HCT116 (cell line): ENCODE measurements around the gene VIPR2. TPM values are rescaled to one million over a fixed set of nuclear protein-coding genes. Genes with fewer than 3 reads are reported as not detected.
"Not testable (repeated sequence)": the region's sequence is repeated elsewhere in the genome, so short reads cannot be mapped to it uniquely, and the experiment has no call there.

ENCODE experiments used
- ATAC-seq: fragments of 200-7000 bp; cut with Tn5 transposase; 2 replicates; pipeline ENCODE4 v1.9.1; 2020; ENCODE audit warnings: mild to moderate bottlenecking, moderate library complexity
- BruUV-seq: library from RNA; stranded (reverse); fragments of 400-500 nt; replicated peaks from 2 replicates; lab custom pipeline; 2021; lab: Mats Ljungman, UMichigan
- CTCF ChIA-PET: fragments of 300-600 bp; sonication (Branson Sonifier 250); formaldehyde crosslinking; loops from one replicate; lab custom pipeline; 2021; ENCODE audit warnings: antibody characterized with exemption; lab: Charles Lee
- POLR2A ChIA-PET: fragments of 300-600, 350-600 bp; sonication (Branson Sonifier 250); formaldehyde crosslinking; loops from one replicate; lab custom pipeline; 2021; ENCODE audit warnings: antibody characterized with exemption; lab: Charles Lee
- RAD21 ChIA-PET, 2 experiments: fragments of 300-600 bp; sonication (Branson Sonifier 250); formaldehyde crosslinking; loops; one replicate each; lab custom pipeline; 2023; ENCODE audit warnings: low total read pairs in 2 of 2; ENCODE audit not compliant: uncharacterized antibody in 2 of 2, unreplicated experiment in 2 of 2, low non-redundant PET in 1 of 2; lab: Charles Lee
- DNase-seq: peaks from one replicate; pipeline ENCODE4 v3.0.0-alpha.2; 2010; ENCODE audit warnings: low read depth, low spot score
- H2AFZ ChIP-seq: fragments of 200-600 bp; shearing (Covaris generic), sonication (generic); 2 replicates; pipeline ENCODE4 v1.6.1; 2017; ENCODE audit warnings: low read depth, mixed run types, mixed read lengths, antibody characterized with exemption, low read length; ENCODE audit not compliant: poor library complexity, severe bottlenecking
- H3K27ac ChIP-seq: 2 replicates; pipeline ENCODE4 v1.5.1; 2012; ENCODE audit warnings: low read depth, low read length
- H3K27me3 ChIP-seq: fragments of 200-600 bp; sonication (generic); 2 replicates; pipeline ENCODE4 v1.6.1; 2016; ENCODE audit warnings: mixed run types, low read length, mixed read lengths; ENCODE audit not compliant: insufficient read depth
- H3K36me3 ChIP-seq, 2 experiments: fragments of 200-500 bp in 1 of 2; fragments of 200-600 bp in 1 of 2; sonication (Bioruptor generic) in 1 of 2; sonication (generic) in 1 of 2; 2 replicates each; pipeline versions ENCODE4 v1.5.1 to v1.6.1; 2014 to 2016; ENCODE audit warnings: low read length in 2 of 2, inconsistent platforms in 1 of 2, mixed read lengths in 1 of 2, mixed run types in 1 of 2; ENCODE audit not compliant: insufficient read depth in 2 of 2, control insufficient read depth in 1 of 2
- H3K4me1 ChIP-seq, 2 experiments: fragments of 200-600 bp in 1 of 2; sonication (generic) in 1 of 2; 2 replicates each; pipeline versions ENCODE4 v1.5.1 to v1.6.1; 2012 to 2017; ENCODE audit warnings: low read length in 2 of 2, inconsistent platforms in 1 of 2, mild to moderate bottlenecking in 1 of 2, mixed read lengths in 1 of 2, mixed run types in 1 of 2, moderate library complexity in 1 of 2; ENCODE audit not compliant: insufficient read depth in 2 of 2, control insufficient read depth in 1 of 2
- H3K4me2 ChIP-seq: fragments of 200-600 bp; sonication (generic); 2 replicates; pipeline ENCODE4 v1.6.1; 2017; ENCODE audit warnings: mixed run types, low read length, mixed read lengths
- H3K4me3 ChIP-seq, 2 experiments: fragments of 200-600 bp in 1 of 2; sonication (generic) in 1 of 2; replicated peaks in 1 of 2; 2 replicates each; pipeline ENCODE4 v1.5.1; 2011 to 2016; ENCODE audit warnings: low read length in 2 of 2, control low read depth in 1 of 2, low read depth in 1 of 2, mild to moderate bottlenecking in 1 of 2, mixed read lengths in 1 of 2, mixed run types in 1 of 2
- H3K79me2 ChIP-seq: fragments of 200-600 bp; sonication (generic); 2 replicates; pipeline ENCODE4 v1.6.1; 2017; ENCODE audit warnings: mild to moderate bottlenecking, mixed run types, low read length, moderate library complexity, mixed read lengths; ENCODE audit not compliant: insufficient read depth
- H3K9ac ChIP-seq: fragments of 200-600 bp; sonication (generic); 2 replicates; pipeline ENCODE4 v1.6.1; 2016; ENCODE audit warnings: low read length, mixed read lengths
- H3K9me2 ChIP-seq: fragments of 200-600 bp; sonication (generic), shearing (Covaris generic); 2 replicates; pipeline ENCODE4 v1.6.1; 2017; ENCODE audit warnings: mixed run types, mild to moderate bottlenecking, moderate library complexity; ENCODE audit not compliant: insufficient read depth
- H3K9me3 ChIP-seq, 2 experiments: fragments of 200-500 bp in 1 of 2; fragments of 200-600 bp in 1 of 2; sonication (Bioruptor generic) in 1 of 2; sonication (generic) in 1 of 2; 2 replicates each; pipeline ENCODE4 v1.6.1; 2014 to 2017; ENCODE audit warnings: low read length in 2 of 2, mixed read lengths in 2 of 2, inconsistent platforms in 1 of 2, low read depth in 1 of 2, mild to moderate bottlenecking in 1 of 2, mixed run types in 1 of 2, moderate library complexity in 1 of 2; ENCODE audit not compliant: control insufficient read depth in 1 of 2, insufficient read depth in 1 of 2
- H4K20me1 ChIP-seq: fragments of 200-600 bp; sonication (generic), shearing (Covaris generic); 2 replicates; pipeline ENCODE4 v1.6.1; 2017; ENCODE audit warnings: mixed run types, mild to moderate bottlenecking, moderate library complexity; ENCODE audit not compliant: insufficient read depth
- ATF3 ChIP-seq: IDR thresholded peaks from 2 replicates; pipeline ENCODE4 v1.6.1; 2012
- CBX3 ChIP-seq: IDR thresholded peaks from 2 replicates; pipeline ENCODE4 v1.6.1; 2012; ENCODE audit warnings: low read depth
- ELF1 ChIP-seq: IDR thresholded peaks from 2 replicates; pipeline ENCODE4 v1.6.1; 2012; ENCODE audit warnings: low read depth, borderline replicate concordance
- EZH2 ChIP-seq: fragments of 200-600 bp; sonication (generic); IDR thresholded peaks from 2 replicates; pipeline ENCODE4 v1.6.1; 2017; ENCODE audit warnings: antibody characterized with exemption, mixed run types
- FOSL1 ChIP-seq: IDR thresholded peaks from 2 replicates; pipeline ENCODE4 v1.6.1; 2012; ENCODE audit warnings: low read depth
- JUND ChIP-seq: IDR thresholded peaks from 2 replicates; pipeline ENCODE4 v1.6.1; 2012
- MAX ChIP-seq: IDR thresholded peaks from 2 replicates; pipeline ENCODE4 v1.6.1; 2012
- POLR2A ChIP-seq: IDR thresholded peaks from 2 replicates; pipeline ENCODE4 v1.7.0; 2011; ENCODE audit warnings: borderline replicate concordance; ENCODE audit not compliant: insufficient read depth, insufficient read length; ENCODE audit errors: extremely low read depth
- POLR2AphosphoS5 ChIP-seq: IDR thresholded peaks from 2 replicates; pipeline ENCODE4 v1.6.1; 2011; ENCODE audit warnings: mild to moderate bottlenecking, low read depth, low read length, moderate library complexity
- SIN3A ChIP-seq: IDR thresholded peaks from 2 replicates; pipeline ENCODE4 v1.6.1; 2012; ENCODE audit warnings: low read depth
- SP1 ChIP-seq: IDR thresholded peaks from 2 replicates; pipeline ENCODE4 v1.6.1; 2012; ENCODE audit warnings: low read depth
- SRF ChIP-seq: IDR thresholded peaks from 2 replicates; pipeline ENCODE4 v1.6.1; 2012; ENCODE audit warnings: low read depth
- TCF7L2 ChIP-seq: IDR thresholded peaks from 2 replicates; pipeline ENCODE4 v1.7.0; 2011; ENCODE audit warnings: borderline replicate concordance, inconsistent platforms; ENCODE audit not compliant: insufficient read depth, insufficient read length; ENCODE audit errors: extremely low read depth
- YY1 ChIP-seq: IDR thresholded peaks from 2 replicates; pipeline ENCODE4 v1.6.1; 2011; ENCODE audit warnings: low read length, low read depth, moderate library complexity, mild to moderate bottlenecking; ENCODE audit not compliant: insufficient replicate concordance; ENCODE audit errors: extremely low read depth
- ZBTB33 ChIP-seq: IDR thresholded peaks from 2 replicates; pipeline ENCODE4 v1.6.1; 2011; ENCODE audit warnings: mild to moderate bottlenecking, low read length, moderate library complexity; ENCODE audit not compliant: insufficient replicate concordance; ENCODE audit errors: extremely low read depth
- ZFX ChIP-seq: fragments of 450-650 bp; IDR thresholded peaks from 2 replicates; pipeline ENCODE4 v1.6.1; 2017
- intact Hi-C: fragments of 100-400 bp; cut with micrococcal nuclease; formaldehyde crosslinking; loops from 2 replicates; pipeline ENCODE4 v1.10.0; 2022
- total RNA-seq: library from RNA; stranded (reverse); gene quantifications from one replicate; pipeline ENCODE4 v1.2.1, GENCODE V29; 2021; ENCODE audit not compliant: unreplicated experiment

The VIPR2 gene
- total RNA-seq, 1 experiment from 2014 or later = 0.10 TPM

GRCh38 chr7:159125104-159125954, 19.3 kb downstream of the VIPR2 start:
- peaks cover 32% of the 10 kb centered on the region for H3K27me3 ChIP-seq
- H3K9me3 ChIP-seq = no peaks in the 10 kb centered on the region
- H2AFZ ChIP-seq = no peak overlapping the region
- DNase-seq (no peak), ATAC-seq (no peak)
- POLR2A ChIA-PET = no interaction called here
- intact Hi-C loops = no loop called here
- no peaks in the 10 kb centered on the region for H3K36me3 ChIP-seq
- no peak overlapping the region for H3K9ac ChIP-seq
- RAD21 ChIA-PET = no interaction called here
- H3K4me3 ChIP-seq = no peak overlapping the region
- BruUV-seq = no TSS peak
- CTCF ChIA-PET = no interaction called here
- H3K27ac ChIP-seq = no peak overlapping the region
- no peak overlapping the region for H3K4me2 ChIP-seq
- no peak for TF ChIP-seq JUND
- TF ChIP-seq ELF1 = no peak
- TF ChIP-seq SIN3A = no peak
- TF ChIP-seq ZFX = no peak
- no peak for TF ChIP-seq POLR2A
- no peak for TF ChIP-seq TCF7L2
- no peak for TF ChIP-seq ZBTB33
- TF ChIP-seq SRF = no peak
- TF ChIP-seq EZH2 = no peak
- TF ChIP-seq MAX = no peak
- no peak for TF ChIP-seq FOSL1
- TF ChIP-seq ATF3 = no peak
- TF ChIP-seq YY1 = no peak
- TF ChIP-seq POLR2AphosphoS5 = no peak
- no peak for TF ChIP-seq CBX3
- TF ChIP-seq SP1 = no peak
- H3K4me1 ChIP-seq = no peaks in the 10 kb centered on the region
- H4K20me1 ChIP-seq = no peaks in the 10 kb centered on the region
- no peaks in the 10 kb centered on the region for H3K9me2 ChIP-seq
- H3K79me2 ChIP-seq = no peaks in the 10 kb centered on the region

- H3K36me3 ChIP-seq, H3K4me1 ChIP-seq, H3K9me3 ChIP-seq, ATAC-seq, H4K20me1 ChIP-seq, H3K79me2 ChIP-seq, H3K4me2 ChIP-seq, RAD21 ChIA-PET, BruUV-seq, H3K9me2 ChIP-seq, POLR2A ChIA-PET, intact Hi-C loops, H3K4me3 ChIP-seq, CTCF ChIA-PET, H3K27ac ChIP-seq, H2AFZ ChIP-seq, DNase-seq, H3K9ac ChIP-seq: not testable (repeated sequence)
- H3K27me3 ChIP-seq = peaks cover 32% of the 10 kb centered on the region
Observed at GRCh38 chr7:159123793-159124192, 20.9 kb downstream of the VIPR2 start.
